IPS DF 19.7 (cell line): Measurements from ENCODE around the gene CDC37L1.

Experiments used
- DNase-seq: peaks from one replicate; pipeline ENCODE4 v3.0.0-alpha.2; 2013; ENCODE audit warnings: low read depth, low spot score

CDC37L1 gene

DNA sequence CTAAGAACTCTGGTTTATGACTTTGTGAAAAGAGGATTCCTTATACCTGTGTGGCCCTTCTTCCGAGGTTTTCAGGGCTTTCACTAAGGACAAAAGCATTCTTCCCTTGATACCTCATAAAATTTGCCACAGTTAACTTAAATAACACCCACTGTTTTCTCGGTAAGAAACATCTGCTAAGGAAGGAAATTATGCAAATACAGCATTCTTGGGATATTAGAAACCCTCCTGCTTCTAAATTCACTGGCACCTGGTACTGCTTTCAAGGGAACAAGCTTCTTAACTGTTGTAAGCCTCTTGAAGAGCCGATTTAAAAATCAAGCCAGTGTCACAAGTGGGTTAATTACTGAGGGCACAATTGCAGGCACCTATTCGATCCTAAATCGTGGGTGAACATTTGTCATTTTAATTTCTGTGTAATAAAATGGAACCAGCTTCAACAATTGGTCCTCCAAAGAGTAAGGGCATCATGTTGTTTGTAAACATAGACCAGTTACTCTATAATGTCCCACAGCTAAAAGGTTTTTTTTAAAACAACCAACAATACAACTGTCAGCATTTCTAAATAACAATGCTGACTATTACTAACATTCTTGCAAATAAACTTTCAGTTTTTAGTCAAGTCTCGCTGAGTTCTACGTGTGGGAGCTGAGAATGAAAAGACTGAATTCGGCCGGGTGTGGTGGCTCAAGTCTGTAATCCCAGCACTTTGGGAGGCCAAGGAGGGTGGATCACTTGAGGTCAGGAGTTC lies 35.1 kb downstream of the CDC37L1 start:
- no peak for DNase-seq

DNA sequence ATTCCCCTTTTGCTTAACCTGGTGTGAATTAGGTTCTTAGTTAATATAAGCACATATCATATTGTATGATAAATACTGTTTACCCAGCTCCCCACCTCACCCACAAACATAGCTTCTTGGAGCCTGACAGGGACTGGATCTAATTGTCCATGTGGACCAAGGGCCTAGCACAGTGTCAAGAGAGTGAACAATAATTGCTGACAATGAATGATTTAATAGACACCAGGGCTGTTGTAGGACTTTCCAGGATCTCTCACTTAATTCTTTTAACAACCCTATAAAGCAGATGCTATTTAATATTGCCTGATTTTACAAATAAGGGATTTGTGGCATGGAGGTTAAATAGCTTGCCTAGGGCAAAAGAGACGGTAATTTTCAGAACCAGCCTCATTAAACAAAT lies 36.8 kb downstream of the CDC37L1 start:
- no peak for DNase-seq

DNA sequence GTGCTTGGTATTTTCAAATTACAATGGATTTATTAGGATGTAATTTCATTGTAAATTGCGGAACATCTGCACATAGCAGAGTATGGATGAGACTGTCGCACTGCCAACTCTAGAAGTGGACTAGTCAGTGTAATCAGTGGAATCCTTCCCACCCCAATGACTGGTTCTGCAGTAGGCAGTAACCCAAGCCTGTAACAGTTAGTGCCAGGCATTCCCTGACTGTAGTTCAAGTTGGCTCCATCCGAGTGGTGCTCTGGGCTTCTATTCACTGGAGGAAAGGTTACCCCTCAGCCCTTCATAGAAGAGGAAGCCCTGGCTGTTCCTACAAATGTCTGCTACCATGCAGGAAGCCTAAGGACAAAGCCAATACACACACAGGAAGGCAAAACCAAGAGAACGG lies 38.4 kb downstream of the CDC37L1 start:
- no peak for DNase-seq

DNA sequence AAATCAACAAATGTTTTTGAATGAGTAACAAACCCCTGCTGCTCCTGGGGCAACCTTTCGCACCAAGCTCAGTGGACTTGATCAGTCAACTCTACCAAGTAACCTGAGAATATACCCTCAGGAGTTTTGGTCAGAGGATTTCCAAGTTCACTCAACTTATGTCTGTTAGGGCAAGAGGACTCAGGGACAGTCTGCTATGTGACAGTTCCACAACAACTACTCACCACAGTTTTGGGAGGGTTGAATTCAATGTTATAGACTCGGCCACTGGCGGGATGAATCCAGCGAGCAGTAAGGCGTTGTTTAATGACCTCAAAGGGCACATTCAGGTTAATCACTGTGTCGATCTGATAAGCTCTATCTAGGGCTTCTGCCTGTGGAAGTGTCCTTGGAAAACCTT lies 39.5 kb downstream of the CDC37L1 start:
- no peak for DNase-seq

GRCh38 chr9:4721736-4722135 lies 42.4 kb downstream of the CDC37L1 start:
- no peak for DNase-seq

- no peak for DNase-seq
Measured at GRCh38 chr9:4725706-4726442, 46.5 kb downstream of the CDC37L1 start.

DNA sequence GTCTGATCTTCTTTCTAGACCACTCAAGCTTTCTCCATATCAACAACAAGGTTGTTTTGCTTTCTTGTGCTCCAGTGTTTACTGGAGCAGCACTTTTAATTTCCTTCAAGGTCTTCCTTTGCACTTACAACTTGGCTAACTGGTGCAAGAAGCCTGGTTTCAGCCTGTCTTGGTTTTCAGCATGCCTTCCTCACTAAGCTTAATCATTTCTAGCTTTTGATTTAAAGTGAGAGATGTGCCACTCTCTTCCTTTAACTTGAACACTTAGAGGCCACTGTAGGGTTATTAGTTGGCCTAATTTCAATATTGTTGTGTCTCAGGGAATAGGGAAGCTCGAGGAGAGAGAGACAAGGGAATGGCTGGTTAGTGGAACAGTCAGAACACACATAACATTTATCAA lies 48.2 kb downstream of the CDC37L1 start:
- DNase-seq, result no peak

- DNase-seq, result no peak
Measured at GRCh38 chr9:4732890-4733289, 53.5 kb downstream of the CDC37L1 start.

DNA sequence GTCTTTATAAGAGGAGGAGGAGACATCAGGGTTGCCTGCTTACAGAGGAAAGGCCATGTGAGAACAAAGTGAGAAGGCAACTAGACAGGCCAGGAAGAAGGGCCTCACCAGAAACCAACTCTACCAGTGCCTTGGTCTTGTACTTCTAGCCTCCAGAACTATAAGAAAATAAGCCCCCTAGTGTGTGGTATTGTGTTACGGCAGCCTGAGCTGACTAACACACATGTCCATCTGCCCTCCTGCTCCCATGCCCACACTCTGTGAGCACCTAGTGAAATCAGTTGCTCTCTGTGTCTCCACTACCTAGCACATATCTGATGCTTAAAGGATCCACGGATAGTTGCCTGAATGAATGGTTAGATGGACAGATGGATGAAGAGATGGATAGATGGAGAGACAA lies 54.8 kb downstream of the CDC37L1 start:
- DNase-seq, result no peak

GRCh38 chr9:4738866-4739586 lies 59.7 kb downstream of the CDC37L1 start:
- no peak for DNase-seq

DNA sequence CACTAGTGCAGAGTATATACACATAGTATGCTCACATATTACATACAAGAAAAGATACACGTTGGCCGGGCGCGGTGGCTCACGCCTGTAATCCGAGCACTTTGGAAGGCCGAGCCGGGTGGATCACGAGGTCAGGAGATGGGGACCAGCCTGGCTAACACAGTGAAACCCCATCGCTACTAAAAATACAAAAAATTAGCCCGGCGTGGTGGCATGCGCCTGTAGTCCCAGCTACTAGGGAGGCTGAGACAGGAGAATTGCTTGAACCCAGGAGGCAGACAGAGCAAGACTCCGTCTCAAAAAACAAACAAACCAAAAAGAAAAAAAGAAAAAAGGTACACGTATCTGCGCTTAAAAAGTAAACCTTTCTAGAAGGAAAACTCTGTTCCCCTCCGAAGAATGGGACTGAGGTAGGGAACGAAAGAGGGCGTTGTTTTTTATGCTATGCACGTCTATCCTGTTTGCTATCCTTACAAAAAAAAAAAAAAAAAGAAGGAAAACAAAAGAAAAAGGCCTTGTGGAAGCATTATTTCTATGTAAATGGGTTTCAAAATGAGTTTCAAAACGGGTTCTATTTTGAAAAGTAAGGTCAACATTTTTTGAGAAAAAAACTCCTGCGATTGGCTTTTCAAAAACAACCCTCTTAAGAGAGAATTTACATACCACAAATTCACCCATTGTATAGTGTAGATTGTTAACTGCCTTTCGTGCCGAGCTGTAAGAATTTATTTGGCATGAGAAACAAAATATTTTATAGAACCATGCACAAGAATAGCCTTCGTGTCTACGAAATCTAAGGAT lies 60.4 kb downstream of the CDC37L1 start:
- DNase-seq, result no peak

DNA sequence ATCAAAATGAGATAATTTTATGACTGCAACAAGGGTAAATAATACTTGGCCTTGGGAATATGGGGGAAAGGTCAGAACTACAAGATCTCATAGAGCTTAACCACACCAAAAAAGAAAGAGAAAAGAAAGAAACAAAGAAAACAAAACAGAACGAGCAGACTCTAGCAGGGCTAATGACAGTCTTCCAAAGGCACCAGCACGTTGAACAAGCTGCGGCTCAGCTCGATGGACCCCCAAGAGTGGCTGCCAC lies 60.9 kb downstream of the CDC37L1 start:
- no peak for DNase-seq

GRCh38 chr9:4740638-4741364 lies 61.4 kb downstream of the CDC37L1 start, which contains the start of gene AK3:
Gene AK3, minus strand, starts transcription at chr9:4741202. Its CDS starts 115 bp downstream, at chr9:4741087.
- DNase-seq, result no peak

- no peak for DNase-seq
Measured at GRCh38 chr9:4741365-4742089, 62.2 kb downstream of the CDC37L1 start.

DNA sequence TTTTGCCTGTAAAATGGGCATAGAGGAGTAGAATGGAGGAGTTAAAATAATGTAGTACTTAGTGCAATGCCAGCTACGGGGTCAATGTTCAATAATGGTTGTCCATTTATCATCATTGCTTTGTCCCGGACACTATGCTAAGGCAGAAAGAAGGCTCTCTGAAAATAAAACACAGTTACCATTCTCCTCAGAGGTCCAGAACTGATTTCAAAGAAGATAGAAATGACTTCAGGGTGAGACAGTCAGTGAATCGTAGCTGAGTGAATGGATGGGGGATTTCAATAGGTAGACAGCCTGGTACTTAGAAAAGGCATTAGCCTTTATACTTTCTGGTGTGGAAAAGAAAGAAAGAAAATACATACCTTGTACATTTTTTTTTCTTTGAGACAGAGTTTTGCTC lies 62.9 kb downstream of the CDC37L1 start:
- no peak for DNase-seq

DNA sequence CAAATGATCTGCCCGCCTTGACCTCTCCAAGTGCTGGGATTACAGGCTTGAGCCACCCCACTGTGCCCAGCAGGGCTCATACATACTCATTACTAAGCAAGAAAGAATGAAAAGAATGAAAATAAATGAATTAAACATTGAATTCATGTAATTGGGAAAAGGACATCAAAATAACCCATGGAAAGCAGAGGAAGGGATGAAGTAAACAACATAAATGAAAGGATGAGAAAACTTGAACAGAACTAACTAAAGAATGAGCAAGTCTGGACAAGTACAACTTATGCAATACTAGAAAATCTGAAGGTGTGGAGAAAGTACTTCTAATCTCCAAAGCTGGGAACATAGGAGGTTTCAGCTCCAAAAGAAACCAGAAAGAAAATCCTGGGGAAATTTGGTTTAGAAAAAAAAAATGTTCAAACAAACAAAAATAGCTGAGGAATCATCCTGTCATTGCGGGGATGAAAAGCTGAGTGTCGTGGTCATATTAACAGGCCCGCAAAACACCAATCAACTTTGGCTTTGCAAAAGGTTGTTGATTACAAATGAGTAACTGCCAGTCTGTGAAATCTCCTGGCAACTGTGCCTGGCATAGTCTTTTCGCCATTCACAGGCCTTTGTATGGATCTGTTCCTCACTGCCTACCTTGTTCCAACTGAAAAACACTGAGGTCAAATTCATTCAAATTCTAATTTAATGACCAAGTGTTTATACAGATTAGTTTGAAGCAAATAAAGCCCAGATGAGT lies 63.9 kb downstream of the CDC37L1 start:
- no peak for DNase-seq

DNA sequence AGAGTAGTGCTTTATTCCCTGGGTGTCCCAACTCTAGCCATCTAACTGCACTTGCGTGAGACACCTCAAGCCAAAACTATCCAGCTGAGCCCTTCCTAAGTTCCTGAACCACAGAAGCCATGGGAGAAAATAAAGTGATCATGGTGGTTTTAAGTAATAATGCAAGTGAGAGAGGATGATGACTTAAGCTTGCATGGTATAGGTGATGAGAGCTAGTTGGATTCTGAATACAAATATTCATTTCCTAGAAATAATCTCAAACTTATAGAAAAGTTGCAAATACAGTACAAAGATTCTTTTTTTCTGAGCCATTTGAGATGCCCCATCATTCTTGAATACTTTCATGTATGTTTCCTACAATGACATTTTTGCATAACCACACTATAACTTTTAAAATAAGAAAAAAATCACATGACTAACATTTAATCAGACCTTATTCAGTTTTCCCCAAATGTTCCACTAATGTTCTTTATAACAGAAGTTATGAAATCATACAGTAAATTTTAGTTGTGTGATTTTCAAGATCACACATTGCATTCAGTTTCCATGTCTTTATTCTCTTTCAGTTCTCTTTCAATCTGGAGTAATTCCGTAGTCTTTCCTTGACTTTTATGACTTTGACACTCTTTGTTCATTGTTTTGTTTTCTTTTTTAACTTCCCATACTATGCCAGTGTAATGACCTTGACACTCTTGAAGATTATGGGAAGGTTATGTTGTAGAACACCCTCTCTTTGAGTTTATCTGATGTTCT lies 67.1 kb downstream of the CDC37L1 start:
- DNase-seq, result no peak

- no peak for DNase-seq
Measured at GRCh38 chr9:4748612-4749011, 69.2 kb downstream of the CDC37L1 start.

DNA sequence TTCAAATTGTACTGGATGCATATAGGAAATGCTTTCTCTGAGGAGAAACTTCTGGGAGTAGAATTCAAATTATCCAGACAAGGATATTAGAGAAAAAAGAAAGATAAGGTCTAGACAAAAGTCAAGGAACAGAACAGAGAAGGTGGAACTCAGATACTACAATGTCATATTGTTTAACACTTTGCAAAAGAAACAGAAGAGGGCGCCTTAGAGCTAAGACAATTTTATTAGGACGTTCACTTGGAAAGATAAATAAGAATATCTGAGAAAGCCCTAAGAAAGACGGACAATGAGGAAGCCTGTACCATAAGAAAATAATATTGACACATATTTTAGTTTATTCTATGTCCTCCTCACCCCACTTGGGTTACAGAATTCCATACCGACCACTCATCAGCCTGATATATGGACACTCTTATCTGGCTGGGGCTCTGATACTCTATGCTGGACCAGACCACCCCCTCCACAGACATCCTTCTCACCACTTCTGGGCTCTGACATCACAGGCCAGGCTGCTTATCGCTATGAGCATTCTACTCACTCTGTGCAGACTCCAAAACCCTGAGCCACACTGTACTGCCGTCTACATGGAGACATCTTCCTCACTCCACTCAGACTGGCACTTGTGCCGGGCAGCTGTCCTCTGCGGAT lies 70.8 kb downstream of the CDC37L1 start:
- no peak for DNase-seq
